GM19043 (cell line): ENCODE results near the gene DLL4.
"Not testable (repeated sequence)": the region's sequence is repeated elsewhere in the genome, so short reads cannot be mapped to it uniquely, and the experiment has no call there.

ENCODE experiments used
- ATAC-seq: cut with Tn5 transposase; IDR thresholded peaks from one replicate; pipeline ENCODE4 v1.9.1; 2021; ENCODE audit warnings: low read depth; ENCODE audit not compliant: unreplicated experiment

Gene DLL4

DNA sequence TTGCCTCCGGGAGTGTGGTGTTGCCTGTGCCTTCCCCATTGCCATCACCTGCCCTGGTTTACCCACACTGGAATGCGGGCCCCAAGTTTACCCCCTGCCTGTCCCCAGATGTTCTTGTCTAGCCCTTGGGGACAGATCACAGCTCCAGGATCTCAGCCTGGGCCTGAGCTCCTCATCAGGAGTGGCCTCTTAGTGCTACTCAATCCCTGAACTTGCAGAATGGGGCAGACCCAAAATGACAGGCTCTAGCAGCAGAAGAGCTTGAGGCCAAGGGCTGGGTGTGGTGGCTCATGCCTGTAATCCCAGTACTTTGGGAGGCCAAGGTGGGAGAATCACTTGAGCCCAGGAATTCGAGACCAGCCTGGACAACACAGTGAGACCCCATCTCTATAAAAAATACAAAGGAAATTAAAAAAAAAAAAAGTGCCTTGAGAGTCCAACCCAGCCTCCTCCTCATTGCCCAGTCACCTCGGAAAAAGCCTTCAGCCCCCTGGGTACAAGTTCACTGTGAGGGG lies 28.0 kb downstream of the DLL4 start:
- ATAC-seq = no peak

DNA sequence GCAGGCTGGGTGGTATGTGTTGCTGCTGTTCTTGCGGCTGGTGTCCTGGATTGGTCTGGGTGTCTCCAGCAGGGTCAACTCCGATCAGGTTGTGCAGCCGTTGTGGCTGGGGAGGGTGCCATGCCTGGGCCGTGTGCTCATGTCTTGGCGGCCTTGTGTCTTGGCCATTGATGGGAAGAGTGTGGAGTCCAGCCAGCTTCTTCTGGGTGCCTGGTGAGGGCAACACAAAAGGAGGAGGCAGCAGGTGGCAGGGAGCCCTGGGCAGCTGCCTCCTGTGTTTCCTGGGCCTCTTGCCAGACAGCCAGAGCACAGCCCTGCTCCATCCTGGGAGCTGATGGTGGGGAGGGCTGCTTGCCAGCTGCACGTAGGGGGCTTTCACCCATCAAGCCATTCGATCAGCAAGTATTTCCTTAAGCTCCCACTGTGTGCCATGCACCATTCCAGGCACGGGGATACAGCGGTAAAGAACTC lies 28.5 kb downstream of the DLL4 start:
- no peak for ATAC-seq

DNA sequence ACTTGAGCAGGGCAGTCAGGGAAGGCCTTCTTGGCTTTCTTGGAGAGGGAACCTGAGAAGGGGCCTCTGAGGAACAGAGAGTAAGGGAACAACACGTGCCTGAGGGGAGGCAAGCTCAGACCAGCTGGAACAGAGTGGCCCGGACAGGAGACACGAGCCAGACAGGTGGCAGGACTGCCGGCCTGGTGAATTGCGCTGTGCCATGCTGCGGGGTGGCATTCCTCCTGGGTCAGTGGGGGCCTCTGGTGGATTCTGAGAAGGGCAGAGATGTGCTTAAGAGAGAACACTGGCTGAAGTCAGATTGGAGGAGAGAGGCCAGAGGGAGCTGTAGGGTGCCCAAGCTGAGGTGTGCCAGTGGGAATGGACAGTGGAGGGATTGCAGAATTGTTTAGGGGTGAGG lies 29.0 kb downstream of the DLL4 start:
- no peak for ATAC-seq

DNA sequence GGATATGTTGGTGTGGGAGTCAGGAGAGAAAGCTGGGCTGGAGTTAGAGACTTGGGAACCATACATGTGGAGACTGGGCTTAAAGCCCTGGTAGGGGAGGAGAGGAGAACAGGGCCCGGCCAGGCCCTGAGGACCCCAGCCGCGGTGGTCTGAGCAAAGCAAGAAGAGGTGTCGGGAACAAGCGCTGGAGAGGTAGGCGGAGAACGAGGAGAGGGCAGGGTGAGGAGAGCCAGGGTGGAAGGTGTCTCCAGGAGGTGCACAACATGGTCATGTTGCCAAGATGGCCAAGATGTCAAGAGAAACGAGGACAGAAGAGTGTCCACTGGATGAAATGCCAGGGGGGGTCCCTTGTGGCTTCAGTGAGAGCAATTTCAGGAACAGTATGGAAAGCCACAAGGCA lies 29.6 kb downstream of the DLL4 start:
- ATAC-seq = no peak

DNA sequence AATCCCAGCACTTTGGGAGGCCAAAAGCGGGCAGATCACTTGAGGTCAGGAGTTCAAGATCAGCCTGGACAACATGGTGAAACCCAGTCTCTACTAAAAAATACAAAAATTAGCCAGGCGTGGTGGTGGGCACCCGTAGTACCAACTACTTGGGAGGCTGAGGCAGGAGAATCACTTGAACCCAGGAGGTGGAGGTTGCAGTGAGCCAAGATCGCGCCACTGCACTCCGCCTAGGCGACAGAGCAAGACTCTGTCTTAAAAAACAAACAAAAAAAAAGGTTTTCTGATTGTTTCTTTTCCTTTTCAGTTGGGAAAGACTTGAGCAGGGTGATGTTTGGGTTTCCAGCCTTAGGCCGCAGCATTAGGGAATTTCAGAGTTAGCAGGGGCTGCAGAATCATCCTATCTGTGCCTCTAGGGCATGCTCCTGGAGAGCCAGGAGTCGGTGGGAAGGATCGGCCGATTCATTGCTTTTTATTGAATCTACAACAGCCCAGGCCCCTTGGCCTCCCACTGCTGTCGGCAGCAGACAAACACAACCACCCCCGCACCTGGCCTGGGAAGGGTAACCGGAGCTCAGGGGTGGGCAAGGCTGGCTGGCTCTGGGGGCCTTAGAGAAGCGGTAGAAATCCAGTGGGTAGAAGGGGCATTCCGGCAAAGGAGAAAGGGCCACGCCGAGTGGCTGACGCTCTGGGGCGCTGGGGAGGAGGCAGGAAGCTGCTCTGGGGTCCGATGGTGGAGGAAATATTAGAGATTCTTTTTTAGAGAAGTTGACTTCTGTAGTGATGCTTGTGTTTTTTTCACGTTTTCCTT lies 30.4 kb downstream of the DLL4 start:
- no peak for ATAC-seq

DNA sequence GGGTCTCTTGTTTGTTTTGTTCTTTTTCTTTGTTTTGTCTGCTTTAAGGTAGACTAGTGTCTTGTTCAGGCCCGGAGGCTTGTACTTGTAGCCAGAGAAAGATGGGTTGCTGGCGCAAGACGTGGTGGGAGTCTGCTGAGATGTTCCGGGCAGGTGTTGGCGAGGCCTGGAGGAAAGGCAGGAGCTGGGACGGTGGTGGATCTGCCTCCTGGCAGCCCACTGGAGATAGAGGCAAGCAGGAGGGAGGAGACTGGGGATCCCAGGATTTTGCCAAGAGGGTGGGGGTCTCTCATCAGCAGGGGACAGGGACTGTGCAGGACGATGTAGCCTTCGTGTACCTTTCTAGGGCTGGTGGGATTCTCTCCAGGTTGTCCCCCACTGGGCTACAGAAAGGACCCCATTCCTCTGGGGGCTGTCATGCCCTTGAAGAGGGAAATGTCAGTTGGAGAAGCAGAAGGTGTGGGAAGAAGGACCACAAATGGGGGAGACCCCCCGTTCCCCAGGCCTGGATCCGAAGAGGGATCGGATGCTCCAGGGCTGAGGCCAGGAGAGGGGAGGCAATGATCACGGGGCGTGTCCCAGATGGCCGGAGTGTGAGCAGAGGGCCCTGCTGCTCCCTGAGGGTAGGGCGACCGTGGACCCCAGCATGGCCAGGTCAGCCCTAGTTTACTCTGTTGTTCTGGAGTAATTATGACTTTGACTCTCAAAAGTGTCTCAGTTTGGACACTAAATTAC lies 31.2 kb downstream of the DLL4 start:
- ATAC-seq = no peak

DNA sequence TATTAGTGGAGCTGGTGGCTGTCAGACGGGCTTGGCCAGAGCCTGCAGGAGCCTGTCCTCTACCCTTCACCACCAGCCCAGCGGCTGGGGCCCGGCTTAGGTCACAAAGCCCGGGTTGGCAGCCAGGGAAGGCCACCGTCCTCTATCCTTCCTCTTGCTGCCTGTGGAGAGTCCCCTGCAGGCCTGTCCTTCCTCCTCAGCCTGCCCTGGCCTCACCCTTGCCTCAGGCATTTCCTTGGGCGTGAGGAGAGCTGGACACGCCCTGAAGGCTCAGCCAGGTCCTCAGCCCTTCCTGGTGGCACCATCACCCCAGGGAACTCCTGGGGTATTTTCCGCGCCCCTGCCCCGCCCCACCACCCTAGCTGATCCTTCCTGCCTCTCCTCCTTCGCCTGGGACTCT lies 31.8 kb downstream of the DLL4 start:
- ATAC-seq = no peak

DNA sequence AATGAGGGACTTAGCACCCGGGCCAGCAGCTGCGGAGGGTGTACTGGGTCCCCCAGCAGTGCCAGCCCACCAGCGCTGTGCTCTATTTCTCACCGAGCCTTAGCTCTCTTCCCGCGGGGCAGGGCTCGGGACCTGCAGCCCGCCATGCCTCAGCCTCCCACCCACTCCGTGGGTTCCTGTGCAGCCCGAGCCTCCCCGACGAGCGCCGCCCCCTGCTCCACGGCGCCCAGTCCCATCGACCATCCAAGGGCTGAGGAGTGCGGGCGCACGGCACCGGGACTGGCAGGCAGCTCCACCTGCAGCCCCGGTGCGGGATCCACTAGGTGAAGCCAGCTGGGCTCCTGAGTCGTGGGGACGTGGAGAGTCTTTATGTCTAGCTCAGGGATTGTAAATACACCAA lies 32.6 kb downstream of the DLL4 start:
- ATAC-seq = not testable (repeated sequence)

DNA sequence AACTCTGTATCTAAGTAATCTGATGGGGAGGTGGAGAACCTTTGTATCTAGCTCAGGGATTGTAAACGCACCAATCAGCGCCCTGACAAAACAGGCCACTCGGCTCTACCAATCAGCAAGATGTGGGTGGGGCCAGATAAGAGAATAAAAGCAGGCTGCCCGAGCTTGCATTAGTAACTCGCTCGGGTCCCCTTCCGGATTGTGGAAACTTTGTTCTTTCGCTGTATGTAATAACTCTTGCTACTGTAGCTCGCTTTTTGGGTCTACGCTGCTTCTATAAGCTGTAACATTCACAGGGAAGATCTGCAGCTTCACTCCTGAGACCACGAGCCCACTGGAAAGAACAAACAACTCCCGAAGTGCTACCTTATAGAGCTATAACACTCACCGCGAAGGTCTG lies 33.2 kb downstream of the DLL4 start:
- ATAC-seq = not testable (repeated sequence)

DNA sequence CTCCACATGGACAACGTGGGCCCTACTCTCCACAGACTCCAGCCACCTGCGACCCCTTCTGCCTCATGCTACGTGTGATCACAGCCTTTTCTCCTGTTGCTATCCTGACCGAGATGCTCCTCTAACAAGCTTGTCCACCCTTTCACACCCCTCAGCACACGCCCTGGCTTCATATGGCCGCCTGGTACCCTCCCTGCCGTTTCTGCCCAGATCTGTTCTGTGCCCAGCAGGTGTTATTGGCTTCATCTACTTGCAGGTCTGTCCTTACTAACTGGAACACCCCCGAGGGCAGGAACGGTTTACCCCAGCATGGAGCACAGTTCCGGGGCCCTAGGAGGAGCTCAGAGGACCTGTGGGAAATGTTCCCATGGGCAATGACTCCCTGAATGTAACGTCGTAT lies 34.1 kb downstream of the DLL4 start:
- ATAC-seq = no peak

DNA sequence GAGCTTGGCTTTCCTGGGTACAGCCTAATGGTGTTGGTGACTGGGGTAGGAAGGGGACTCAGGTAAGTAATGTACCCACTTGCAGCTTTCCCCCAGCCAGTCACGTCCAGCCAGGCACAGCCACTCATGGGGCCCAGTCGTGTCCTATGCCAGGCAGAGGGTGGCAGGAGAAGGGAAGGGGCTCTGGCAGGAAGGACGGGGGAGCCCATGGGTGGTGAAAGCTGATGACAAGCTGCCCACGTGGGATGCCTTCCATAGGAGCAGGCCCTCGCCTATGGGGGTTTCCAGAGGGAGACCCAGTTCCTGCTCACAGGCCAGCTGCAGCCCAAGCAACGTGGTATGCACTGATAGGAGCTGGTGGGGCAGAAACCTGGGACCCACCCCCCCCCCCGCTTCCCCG lies 34.9 kb downstream of the DLL4 start:
- no peak for ATAC-seq

DNA sequence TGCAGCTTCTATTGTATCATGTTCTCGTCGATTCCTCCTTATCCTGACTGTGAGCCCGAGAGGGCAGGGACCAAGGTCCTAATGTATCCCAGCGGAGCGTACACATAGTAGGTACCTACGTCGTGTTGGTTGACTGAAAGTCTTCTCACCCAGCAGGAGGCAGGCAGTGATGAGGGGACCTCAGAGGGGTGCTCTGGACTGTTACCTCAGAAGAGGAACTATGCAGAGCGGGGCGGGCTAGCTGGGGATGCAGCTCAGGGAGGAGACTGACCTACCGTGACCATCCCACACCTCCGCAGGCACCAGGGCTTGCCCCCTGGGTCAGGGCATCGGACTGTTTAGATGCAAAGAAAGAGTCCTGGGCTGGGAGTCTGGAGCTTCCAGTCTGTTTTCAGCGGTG lies 35.5 kb downstream of the DLL4 start:
- ATAC-seq = no peak

DNA sequence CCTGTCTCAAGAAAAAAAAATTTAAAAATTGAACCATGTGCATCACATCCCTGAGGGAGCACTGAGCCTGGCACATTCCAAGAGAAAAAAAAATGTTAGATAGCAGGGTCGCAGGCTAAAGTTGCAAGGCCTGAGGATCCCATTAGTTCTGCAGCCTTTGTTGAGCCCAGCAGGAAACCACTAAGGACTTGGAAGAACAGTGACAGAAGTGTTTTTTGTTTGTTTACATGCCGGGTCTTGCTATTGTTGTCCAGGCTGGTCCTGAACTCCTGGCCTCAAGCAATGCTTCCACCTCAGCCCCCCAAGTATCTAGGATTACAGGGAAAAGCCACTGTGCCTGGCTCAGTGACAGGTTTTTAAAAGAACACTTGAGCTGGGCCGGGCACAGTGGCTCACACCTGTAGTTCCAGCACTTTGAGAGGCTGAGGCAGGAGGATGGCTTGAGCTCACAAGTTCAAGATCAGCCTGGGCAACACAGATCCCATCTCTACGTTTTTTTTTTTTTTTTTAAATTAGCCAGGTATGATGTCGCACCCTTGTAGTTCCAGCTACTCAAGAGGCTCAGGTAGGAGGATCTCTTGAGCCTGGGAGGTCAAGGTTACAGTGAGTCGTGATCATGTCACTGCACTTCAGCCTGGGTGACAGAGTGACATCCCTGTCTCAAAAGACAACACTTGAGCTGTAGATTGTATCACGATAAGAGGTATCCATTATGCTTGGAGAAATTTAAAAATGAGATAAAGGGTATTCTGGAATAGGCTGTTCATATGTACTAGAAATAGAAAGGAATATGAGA lies 39.3 kb downstream of the DLL4 start:
- no peak for ATAC-seq

DNA sequence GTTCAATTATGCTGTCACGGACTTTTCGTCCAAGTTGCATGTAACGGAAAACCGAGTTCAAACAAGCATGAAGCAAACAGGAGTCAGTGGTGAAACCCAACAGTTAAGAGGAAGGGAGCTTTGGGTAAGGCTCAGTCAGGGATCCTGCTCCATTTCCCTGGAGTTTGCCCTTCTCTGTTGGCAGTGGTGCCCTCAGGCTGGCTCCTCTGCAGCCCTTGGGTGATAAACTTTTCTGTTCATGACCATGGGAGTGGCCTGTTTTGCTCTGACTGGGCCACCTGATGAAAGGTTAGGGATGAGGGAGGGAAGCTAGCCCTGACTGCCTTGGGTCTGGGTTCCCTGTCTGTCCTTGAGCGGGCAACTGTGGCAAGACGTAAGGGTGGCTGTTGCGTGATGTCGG lies 40.2 kb downstream of the DLL4 start:
- ATAC-seq = no peak

DNA sequence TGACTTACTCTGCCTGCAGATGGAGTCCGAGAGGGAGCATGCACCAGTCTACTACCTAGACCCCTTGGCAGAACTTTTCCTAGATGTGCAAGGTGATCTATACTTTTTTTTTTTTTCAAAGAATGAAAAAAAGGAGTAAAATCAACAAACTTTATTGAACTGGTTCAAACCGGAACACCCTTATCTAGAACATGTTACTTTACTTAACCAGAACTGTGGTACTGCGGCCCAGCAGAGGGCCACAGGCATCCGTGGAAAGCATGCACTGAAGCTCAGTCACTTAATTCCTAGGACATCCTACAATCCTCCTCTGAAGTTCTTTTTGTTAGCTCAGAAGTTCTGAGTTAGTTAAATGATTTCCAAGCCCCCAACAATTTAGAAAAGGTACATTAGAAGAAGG lies 45.7 kb downstream of the DLL4 start:
- no peak for ATAC-seq

DNA sequence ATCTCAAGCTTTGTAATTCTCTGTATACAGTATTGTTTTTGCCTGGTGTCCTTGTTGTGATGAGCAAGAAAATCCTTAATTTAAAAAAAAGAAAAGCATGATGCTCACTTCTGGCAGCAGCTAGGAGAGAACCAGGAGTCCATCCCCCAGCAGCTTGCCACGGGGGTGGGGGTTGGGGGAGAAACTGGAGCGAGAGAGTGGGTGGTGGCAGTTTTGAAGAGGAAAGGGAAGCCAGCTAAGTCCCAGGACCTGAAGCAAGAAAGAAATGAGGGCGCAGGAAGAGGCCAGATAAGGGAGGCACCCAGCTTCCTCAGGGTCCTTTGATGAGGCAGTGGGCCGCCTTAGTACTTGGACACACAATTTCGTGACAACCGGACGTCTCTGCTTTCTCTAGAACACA lies 47.7 kb downstream of the DLL4 start:
- ATAC-seq = no peak

DNA sequence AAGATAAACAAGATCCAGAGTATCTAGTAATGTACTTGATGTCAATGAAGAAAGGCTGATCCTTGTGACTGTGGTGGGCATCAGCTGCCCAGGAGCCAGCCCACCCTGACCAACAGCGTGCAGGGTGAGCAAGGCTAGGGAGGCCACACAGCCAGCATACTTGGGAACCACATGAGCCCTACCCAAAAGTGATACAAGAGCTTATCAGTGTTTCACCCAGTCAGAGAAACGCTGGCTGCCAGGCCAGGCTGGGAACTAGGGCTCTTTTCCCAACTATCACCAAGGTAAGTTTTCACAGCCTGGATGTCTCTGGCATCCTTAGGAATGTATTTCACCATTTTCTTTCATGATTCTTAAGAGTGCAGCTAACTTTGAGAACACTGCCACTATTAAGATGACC lies 49.0 kb downstream of the DLL4 start:
- ATAC-seq = no peak

DNA sequence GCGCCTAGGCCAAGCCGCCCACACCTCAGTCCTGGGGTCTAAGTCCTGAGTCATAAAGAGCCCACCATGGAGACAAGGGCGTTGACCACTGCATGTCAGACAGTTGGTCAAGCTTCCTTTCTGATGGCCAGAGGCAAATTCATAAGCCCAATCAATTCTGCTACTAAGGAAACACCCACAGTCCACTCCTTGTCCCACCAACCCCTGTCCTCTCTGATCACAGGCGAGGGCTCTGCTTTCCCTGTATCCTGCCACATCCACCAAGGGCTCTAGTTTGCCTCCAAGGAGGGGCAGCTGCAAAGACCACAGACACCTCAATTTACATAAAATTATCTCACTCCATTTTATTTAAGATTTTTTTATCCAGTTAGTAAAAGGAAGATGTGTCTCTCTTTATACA lies 49.4 kb downstream of the DLL4 start:
- no peak for ATAC-seq

DNA sequence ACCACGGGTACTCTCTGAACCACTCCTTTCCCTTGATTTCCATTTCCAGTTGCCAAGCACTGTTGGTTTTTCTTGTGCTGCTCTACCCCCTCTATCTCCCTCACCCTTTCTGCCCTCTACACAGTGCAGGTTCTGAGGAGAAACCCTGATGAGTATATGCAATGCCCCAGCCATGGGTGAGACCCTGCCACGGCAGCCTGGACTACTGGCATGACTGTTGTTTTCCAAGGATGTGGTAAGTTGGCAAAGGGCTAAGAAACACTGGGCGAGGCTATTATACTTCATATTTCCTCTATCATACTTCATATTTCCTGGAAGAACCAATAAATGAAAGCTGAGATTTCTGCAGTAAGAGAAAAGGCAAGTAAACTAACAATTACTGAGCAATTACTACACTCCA lies 52.0 kb downstream of the DLL4 start:
- ATAC-seq = no peak

DNA sequence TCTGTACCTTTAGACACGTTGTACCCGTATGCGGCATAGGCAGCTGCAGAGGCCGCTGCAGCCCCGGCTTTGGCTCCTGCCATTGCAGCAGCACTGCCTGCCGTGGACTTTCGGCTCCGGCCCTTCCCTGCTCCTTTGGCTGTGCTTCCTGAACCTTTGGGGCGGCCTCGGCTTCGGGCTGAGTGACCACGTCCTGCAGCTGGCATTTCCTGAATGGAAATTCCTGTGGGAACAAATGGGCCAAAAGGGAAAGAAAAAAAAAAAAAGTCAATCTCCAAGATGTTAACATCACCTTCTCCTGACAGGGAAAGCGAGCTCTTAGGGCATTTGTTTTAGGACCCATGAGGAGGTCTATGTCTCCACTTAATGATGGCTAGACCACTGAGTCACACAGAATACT lies 53.7 kb downstream of the DLL4 start:
- ATAC-seq = no peak

DNA sequence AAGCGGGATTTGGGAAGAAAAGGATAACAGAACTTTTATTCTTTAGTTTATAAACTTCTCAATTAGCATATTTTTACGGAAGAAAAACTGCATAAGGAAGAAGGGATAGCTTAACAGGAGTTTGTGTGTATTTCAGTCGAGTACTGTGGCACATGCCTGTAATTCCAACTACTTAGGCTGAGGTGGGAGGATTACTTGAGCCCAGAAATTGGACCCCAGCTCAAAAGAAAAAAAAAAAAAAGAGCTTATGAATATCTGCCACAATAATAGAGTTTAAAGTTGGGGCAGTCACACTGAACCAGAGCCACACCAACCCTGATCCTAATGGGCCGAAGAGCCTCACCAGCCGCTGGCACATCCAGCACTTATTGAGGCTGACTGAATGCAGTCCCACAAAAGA lies 55.3 kb downstream of the DLL4 start:
- no peak for ATAC-seq
